Gastrocnemius medialis (tissue), 4 donors: ENCODE data around the gene S100A8. TPM values are rescaled to one million over a fixed set of nuclear protein-coding genes. Genes with fewer than 3 reads are reported as not detected.

Experiments used
- ATAC-seq, 2 donors: fragments of 150-250 bp; one replicate each; pipeline ENCODE4 v1.9.1; 2016
- DNase-seq, 2 donors: peaks; one replicate each; pipeline ENCODE4 v3.0.0-alpha.2; 2019
- H3K27ac ChIP-seq, 4 donors: fragments of 200-600 bp; sonication (generic); 1 replicate in 1 of 4; 2 replicates in 3 of 4; pipeline ENCODE4 v1.5.1; 2016 to 2018; ENCODE audit warnings: mild to moderate bottlenecking in 2 of 4, moderate library complexity in 1 of 4
- H3K27me3 ChIP-seq, 3 donors: fragments of 200-600 bp; sonication (generic) in 2 of 3; 1 replicate in 1 of 3; 2 replicates in 2 of 3; pipeline versions ENCODE4 v1.5.1 to v1.6.0; 2016 to 2019; ENCODE audit warnings: mild to moderate bottlenecking in 1 of 3, moderate library complexity in 1 of 3
- H3K36me3 ChIP-seq, 2 donors: fragments of 200-600 bp; sonication (generic) in 1 of 2; one replicate each; pipeline ENCODE4 v1.5.1; 2017 to 2018
- H3K4me1 ChIP-seq, 2 donors: fragments of 200-600 bp; sonication (generic) in 1 of 2; one replicate each; pipeline ENCODE4 v1.5.1; 2016 to 2017; ENCODE audit warnings: mild to moderate bottlenecking in 2 of 2
- H3K4me3 ChIP-seq, 4 donors: fragments of 200-600 bp; sonication (generic) in 3 of 4; 1 replicate in 1 of 4; 2 replicates in 3 of 4; pipeline ENCODE4 v1.5.1; 2016 to 2019; ENCODE audit warnings: mild to moderate bottlenecking in 2 of 4
- H3K9me3 ChIP-seq, 3 donors: fragments of 200-600 bp; sonication (generic) in 2 of 3; 1 replicate in 1 of 3; 2 replicates in 2 of 3; pipeline ENCODE4 v1.5.1; 2016 to 2019
- CTCF ChIP-seq, 5 experiments: fragments of 450-650 bp in 3 of 5; fragments of 200-600 bp in 2 of 5; sonication (generic) in 2 of 5; IDR thresholded peaks in 4 of 5; conservative IDR thresholded peaks in 1 of 5; 1 replicate in 4 of 5; 2 replicates in 1 of 5; pipeline ENCODE4 v1.5.1; 2016 to 2019; ENCODE audit warnings: antibody characterized with exemption in 5 of 5, mild to moderate bottlenecking in 3 of 5, moderate library complexity in 3 of 5
- POLR2A ChIP-seq, 2 donors: fragments of 450-650 bp; IDR thresholded peaks; one replicate each; pipeline ENCODE4 v1.6.1; 2017; ENCODE audit warnings: antibody characterized with exemption in 2 of 2, mild to moderate bottlenecking in 2 of 2, moderate library complexity in 2 of 2
- in situ Hi-C, 4 donors: fragments of 200-750 bp; cut with MboI; loops; one replicate each; pipeline versions ENCODE4 v1.15.0 to v1.8.0; 2017; ENCODE audit warnings: low sequenced_read_pairs in 4 of 4
- intact Hi-C: fragments of 100-400 bp; cut with DNase I; formaldehyde crosslinking; loops from one replicate; pipeline ENCODE4 v1.15.1; 2023; ENCODE audit warnings: low total_unique reads
- total RNA-seq, 4 donors: library from RNA; depleted of rRNA; stranded (reverse); fragments of >200 nt; gene quantifications; one replicate each; pipeline versions ENCODE4 v1.1.0 to v1.2.3, GENCODE V29; 2016

The S100A8 gene
- total RNA-seq, 4 donors from 2014 or later: 4.2 to 41.6 (median 12.5) TPM

GRCh38 chr1:153430561-153430960 is 39.7 kb upstream of the S100A8 start:
- no peak for TF ChIP-seq POLR2A (IDR thresholded peaks at IDR 0.05)
- TF ChIP-seq CTCF (IDR thresholded peaks at IDR 0.05 in 4 of 5, conservative IDR thresholded peaks at IDR 0.05 in 1 of 5): no peak
- no peak overlapping the region for H3K27ac ChIP-seq
- no peaks in the 10 kb centered on the region for H3K9me3 ChIP-seq
- ATAC-seq (no peak), DNase-seq (no peak)
- in situ Hi-C loops (no loop called here), intact Hi-C loops (no loop called here)
- no peaks in the 10 kb centered on the region for H3K36me3 ChIP-seq
- H3K4me3 ChIP-seq: no peak overlapping the region
- H3K4me1 ChIP-seq: no peaks in the 10 kb centered on the region
- peaks cover 0 to 3% (median 0%) of the 10 kb centered on the region in 3 donors for H3K27me3 ChIP-seq

GRCh38 chr1:153430166-153430553 is 39.3 kb upstream of the S100A8 start:
- Histone ChIP-seq H3K27ac (no peak overlapping the region), H3K4me1 (no peaks in the 10 kb centered on the region), H3K27me3 (peaks cover 0 to 3% (median 0%) of the 10 kb centered on the region in 3 donors), H3K4me3 (no peak overlapping the region), H3K9me3 (no peaks in the 10 kb centered on the region), H3K36me3 (no peaks in the 10 kb centered on the region)
- DNase-seq (no peak), ATAC-seq (no peak)
- in situ Hi-C loops: no loop called here
- TF ChIP-seq CTCF (IDR thresholded peaks at IDR 0.05 in 4 of 5, conservative IDR thresholded peaks at IDR 0.05 in 1 of 5): no peak
- intact Hi-C loops: no loop called here

GRCh38 chr1:153429266-153430165 is 38.6 kb upstream of the S100A8 start:
- Histone ChIP-seq H3K27ac (no peak overlapping the region), H3K4me3 (no peak overlapping the region), H3K4me1 (no peaks in the 10 kb centered on the region), H3K36me3 (no peaks in the 10 kb centered on the region), H3K27me3 (peaks cover 0 to 3% (median 0%) of the 10 kb centered on the region in 3 donors), H3K9me3 (no peaks in the 10 kb centered on the region)
- in situ Hi-C loops (no loop called here), intact Hi-C loops (no loop called here)
- DNase-seq (no peak), ATAC-seq (no peak)
- TF ChIP-seq CTCF (IDR thresholded peaks at IDR 0.05 in 4 of 5, conservative IDR thresholded peaks at IDR 0.05 in 1 of 5): no peak
- TF ChIP-seq POLR2A (IDR thresholded peaks at IDR 0.05): no peak

GRCh38 chr1:153428791-153429190 is 37.9 kb upstream of the S100A8 start:
- in situ Hi-C loops: no loop called here
- TF ChIP-seq CTCF (IDR thresholded peaks at IDR 0.05 in 4 of 5, conservative IDR thresholded peaks at IDR 0.05 in 1 of 5) (no peak), POLR2A (IDR thresholded peaks at IDR 0.05) (no peak)
- ATAC-seq (no peak), DNase-seq (no peak)
- intact Hi-C loops: no loop called here
- no peak overlapping the region for H3K4me3 ChIP-seq
- H3K4me1 ChIP-seq: no peaks in the 10 kb centered on the region
- H3K9me3 ChIP-seq: no peaks in the 10 kb centered on the region
- H3K27ac ChIP-seq: no peak overlapping the region
- peaks cover 0 to 3% (median 0%) of the 10 kb centered on the region in 3 donors for H3K27me3 ChIP-seq
- no peaks in the 10 kb centered on the region for H3K36me3 ChIP-seq
